Esophagus squamous epithelium (tissue), 4 donors: ENCODE measurements around the gene PLPP4.

Experiments
- CTCF ChIP-seq, 6 experiments: fragments of 450-650 bp in 4 of 6; fragments of 200-600 bp in 2 of 6; sonication (generic) in 2 of 6; IDR thresholded peaks; one replicate each; pipeline ENCODE4 v1.5.1; 2016 to 2019; ENCODE audit warnings: antibody characterized with exemption in 6 of 6, mild to moderate bottlenecking in 4 of 6, moderate library complexity in 4 of 6
- POLR2A ChIP-seq, 4 donors: fragments of 450-650 bp; IDR thresholded peaks; one replicate each; pipeline ENCODE4 v1.6.1; 2017; ENCODE audit warnings: antibody characterized with exemption in 4 of 4, mild to moderate bottlenecking in 4 of 4, moderate library complexity in 3 of 4

- TF ChIP-seq CTCF (IDR thresholded peaks at IDR 0.05) (no peak), POLR2A (IDR thresholded peaks at IDR 0.05) (no peak)
Observed at GRCh38 chr10:120552262-120552661, 95.2 kb downstream of the PLPP4 start.
